Thymus (tissue), 11 donors: Measurements from ENCODE around the gene MACROD2. TPM values are rescaled to one million over a fixed set of nuclear protein-coding genes. Genes with fewer than 3 reads are reported as not detected.

Source experiments
- DNase-seq, 9 donors: peaks; one replicate each; pipeline ENCODE4 v3.0.0-alpha.2; 2013; ENCODE audit warnings: low spot score in 9 of 9, low read depth in 6 of 9, missing footprints in 1 of 9
- H3K27ac ChIP-seq, 2 donors: one replicate each; pipeline ENCODE4 v1.5.1; 2013; ENCODE audit warnings: control low read depth in 1 of 2, low read depth in 1 of 2, low read length in 1 of 2, mild to moderate bottlenecking in 1 of 2, moderate library complexity in 1 of 2
- H3K27me3 ChIP-seq, 2 donors: one replicate each; pipeline ENCODE4 v1.5.1; 2013; ENCODE audit warnings: low read length in 1 of 2; ENCODE audit not compliant: control insufficient read depth in 2 of 2, insufficient read depth in 1 of 2
- H3K36me3 ChIP-seq, 2 donors: one replicate each; pipeline ENCODE4 v1.5.1; 2013; ENCODE audit warnings: low read length in 1 of 2, mild to moderate bottlenecking in 1 of 2, moderate library complexity in 1 of 2; ENCODE audit not compliant: control insufficient read depth in 2 of 2, insufficient read depth in 2 of 2
- H3K4me1 ChIP-seq, 2 donors: one replicate each; pipeline ENCODE4 v1.5.1; 2013; ENCODE audit warnings: low read length in 2 of 2; ENCODE audit not compliant: control insufficient read depth in 2 of 2, insufficient read depth in 2 of 2
- H3K4me3 ChIP-seq, 2 donors: one replicate each; pipeline ENCODE4 v1.5.1; 2013; ENCODE audit warnings: low read length in 2 of 2, control low read depth in 1 of 2, mild to moderate bottlenecking in 1 of 2
- H3K9me3 ChIP-seq, 2 donors: one replicate each; pipeline ENCODE4 v1.5.1; 2013; ENCODE audit warnings: low read length in 1 of 2, mild to moderate bottlenecking in 1 of 2; ENCODE audit not compliant: control insufficient read depth in 2 of 2, insufficient read depth in 1 of 2
- WGBS: extraction: QIAGEN DNeasy Blood & Tissue Kit; methylation state at CpG from one replicate; pipeline ENCODE4 v1.1.7; 2013; 5-methylcytosine and 5-hydroxymethylcytosine counted together
- polyA plus RNA-seq: library from polyadenylated mRNA; stranded (reverse); fragments of 200-250 nt; gene quantifications from one replicate; pipeline ENCODE4 v1.2.3, GENCODE V29; 2013
- total RNA-seq: library from RNA; stranded (reverse); fragments of 120-200 nt; gene quantifications from one replicate; pipeline ENCODE4 v1.2.4, GENCODE V29; 2013
- donor health status: healthy.

MACROD2 gene
- total and polyA plus RNA-seq, 2 donors = 1.6 to 4.2 TPM

DNA sequence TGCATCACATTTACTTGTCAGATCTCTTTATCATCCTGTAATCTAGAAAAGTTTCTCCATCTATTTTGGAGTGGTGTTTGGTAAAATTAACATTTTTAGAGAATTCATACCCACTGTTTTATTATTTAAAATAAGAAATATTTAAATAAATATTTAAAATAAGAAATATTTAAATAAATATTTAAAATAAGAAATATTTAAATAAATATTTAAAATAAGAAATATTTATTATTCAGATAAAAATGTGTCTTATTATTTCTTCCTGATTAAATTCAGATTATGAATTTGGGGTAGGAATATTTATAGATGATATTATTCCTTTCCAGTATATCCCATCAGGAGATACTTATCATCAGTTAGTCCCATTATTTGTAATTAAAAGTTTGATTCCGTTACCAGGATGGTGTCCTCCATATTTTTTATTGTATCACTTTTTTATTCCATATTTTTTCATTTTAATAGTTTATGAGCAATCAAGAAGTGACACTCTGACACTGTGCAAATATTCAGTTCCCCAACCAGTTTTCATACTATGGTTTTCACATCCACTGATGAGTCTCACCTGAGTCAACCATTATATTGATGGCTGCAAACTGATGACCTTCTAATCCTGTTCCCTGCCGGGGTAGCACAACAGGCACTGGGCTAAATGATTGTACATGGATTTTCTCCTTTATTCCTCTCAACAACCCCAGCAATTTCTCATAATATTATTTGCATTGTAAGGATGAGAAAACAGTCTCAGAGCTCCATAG, 1555.0 kb downstream of the MACROD2 start:
- WGBS = 89% methylated on average over 2 of the region's 2 CpGs
- no peak overlapping the region for H3K4me3 ChIP-seq
- no peak for DNase-seq
- no peaks in the 10 kb centered on the region for H3K4me1 ChIP-seq
- no peak overlapping the region for H3K27ac ChIP-seq
- no peaks in the 10 kb centered on the region for H3K9me3 ChIP-seq
- no peaks in the 10 kb centered on the region for H3K27me3 ChIP-seq
- no peaks in the 10 kb centered on the region for H3K36me3 ChIP-seq

DNA sequence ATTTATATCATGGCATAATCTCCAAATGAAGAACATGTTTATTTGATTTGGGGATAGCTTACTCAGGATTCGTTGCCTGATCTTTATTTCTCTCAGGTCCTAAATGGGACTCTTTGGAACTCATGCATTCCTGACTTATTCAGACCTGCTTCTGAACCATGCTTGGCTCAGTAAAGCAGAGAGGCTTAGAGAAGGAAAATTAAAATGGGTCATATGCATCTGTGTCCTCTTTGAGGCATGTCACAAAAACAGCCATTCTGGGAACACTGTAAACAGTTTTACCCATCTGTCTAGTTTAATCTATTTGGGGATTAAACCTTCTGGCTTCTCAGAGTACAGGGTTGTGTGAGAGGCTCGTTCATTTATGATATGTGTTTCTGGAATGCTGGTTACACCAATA, 1560.6 kb downstream of the MACROD2 start:
- H3K9me3 ChIP-seq = no peaks in the 10 kb centered on the region
- H3K27me3 ChIP-seq = no peaks in the 10 kb centered on the region
- no peak overlapping the region for H3K4me3 ChIP-seq
- H3K36me3 ChIP-seq = no peaks in the 10 kb centered on the region
- no peaks in the 10 kb centered on the region for H3K4me1 ChIP-seq
- 66% methylated on average over 2 of the region's 2 CpGs for WGBS
- no peak overlapping the region for H3K27ac ChIP-seq
- DNase-seq = no peak

DNA sequence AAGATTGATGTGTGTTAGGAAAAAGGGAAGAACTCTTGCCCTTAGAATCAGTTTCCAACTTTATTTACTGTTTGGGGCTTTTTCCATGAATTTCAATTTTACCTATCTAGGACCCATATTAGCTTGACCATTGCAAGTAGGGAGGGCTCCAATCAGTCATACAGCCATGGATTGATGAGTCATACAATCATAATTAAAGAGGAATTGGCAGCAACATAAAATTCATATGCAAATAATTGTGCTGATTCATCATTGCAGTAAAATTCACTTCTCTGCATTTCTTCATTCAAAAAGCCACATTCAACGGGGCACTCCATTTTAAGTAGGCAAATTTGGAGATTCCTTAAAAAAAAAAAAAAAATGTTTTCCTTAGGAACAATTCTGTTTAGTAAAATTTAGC, 1561.6 kb downstream of the MACROD2 start:
- DNase-seq = no peak
- 89% methylated on average over 1 of the region's 1 CpG for WGBS
- Histone ChIP-seq H3K36me3 (no peaks in the 10 kb centered on the region), H3K4me3 (no peak overlapping the region), H3K27ac (no peak overlapping the region), H3K4me1 (no peaks in the 10 kb centered on the region), H3K27me3 (no peaks in the 10 kb centered on the region), H3K9me3 (no peaks in the 10 kb centered on the region)

DNA sequence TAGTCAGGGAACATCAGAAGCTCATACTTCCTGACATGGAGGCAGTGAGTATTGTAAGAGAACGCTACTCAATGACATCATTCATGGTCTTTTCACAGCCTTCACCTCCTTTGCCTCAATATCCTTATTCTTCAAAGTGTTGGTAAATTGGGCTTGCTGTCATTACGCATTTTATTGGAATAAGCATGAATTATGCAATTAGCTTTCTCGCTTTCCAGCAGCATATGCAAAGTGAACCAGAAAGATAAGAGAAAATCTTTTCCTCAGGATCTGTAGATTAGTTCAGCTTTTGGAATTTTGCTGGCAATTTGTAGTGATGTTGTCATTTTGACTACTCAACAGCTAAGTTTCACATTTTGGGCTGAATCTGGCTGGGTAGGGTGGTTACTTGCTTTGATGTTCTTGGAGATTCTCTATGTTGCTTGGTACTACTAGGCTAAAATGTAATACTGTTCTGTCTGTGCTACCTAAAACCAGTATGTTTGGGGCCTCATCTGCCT, 1565.8 kb downstream of the MACROD2 start:
- no peak for DNase-seq
- 87% methylated on average over 3 of the region's 3 CpGs for WGBS
- no peak overlapping the region for H3K27ac ChIP-seq
- no peak overlapping the region for H3K4me3 ChIP-seq
- H3K9me3 ChIP-seq = no peaks in the 10 kb centered on the region
- no peaks in the 10 kb centered on the region for H3K36me3 ChIP-seq
- no peaks in the 10 kb centered on the region for H3K4me1 ChIP-seq
- H3K27me3 ChIP-seq = no peaks in the 10 kb centered on the region

DNA sequence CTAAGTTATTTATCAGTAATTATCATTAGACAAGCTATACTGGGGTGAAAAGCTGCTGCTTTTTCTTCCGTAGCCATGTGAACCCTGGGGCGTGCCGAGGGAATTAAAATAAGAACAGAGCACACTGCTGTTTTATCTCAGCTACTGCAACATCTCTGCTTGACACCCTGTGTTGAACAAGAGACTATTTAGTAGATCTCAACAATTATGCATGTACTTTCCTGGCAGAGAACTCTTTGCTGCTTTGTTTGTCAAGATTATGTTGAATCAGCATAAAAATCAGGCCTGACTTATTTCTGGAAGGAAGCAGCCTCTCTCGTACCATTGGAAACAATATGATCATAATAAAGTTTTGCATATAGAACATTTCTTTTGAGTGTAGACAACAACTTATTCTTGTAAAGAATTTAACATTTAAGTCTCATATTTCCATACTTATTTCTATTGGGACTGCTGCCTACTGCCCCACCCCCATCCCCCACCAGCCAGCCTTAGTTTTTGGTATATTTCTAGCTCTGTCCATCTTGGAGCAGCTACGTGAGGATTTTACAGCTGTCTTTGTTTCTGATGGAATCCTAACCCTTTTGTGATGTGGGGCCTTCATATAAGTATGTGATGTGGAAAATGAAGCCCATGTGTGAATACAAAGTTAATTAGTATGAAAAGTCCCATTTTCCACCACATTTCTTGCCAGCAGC, 1566.5 kb downstream of the MACROD2 start:
- DNase-seq = no peak
- Histone ChIP-seq H3K36me3 (no peaks in the 10 kb centered on the region), H3K27ac (no peak overlapping the region), H3K27me3 (no peaks in the 10 kb centered on the region), H3K4me1 (no peaks in the 10 kb centered on the region), H3K9me3 (no peaks in the 10 kb centered on the region), H3K4me3 (no peak overlapping the region)
- 89% methylated on average over 5 of the region's 5 CpGs for WGBS

DNA sequence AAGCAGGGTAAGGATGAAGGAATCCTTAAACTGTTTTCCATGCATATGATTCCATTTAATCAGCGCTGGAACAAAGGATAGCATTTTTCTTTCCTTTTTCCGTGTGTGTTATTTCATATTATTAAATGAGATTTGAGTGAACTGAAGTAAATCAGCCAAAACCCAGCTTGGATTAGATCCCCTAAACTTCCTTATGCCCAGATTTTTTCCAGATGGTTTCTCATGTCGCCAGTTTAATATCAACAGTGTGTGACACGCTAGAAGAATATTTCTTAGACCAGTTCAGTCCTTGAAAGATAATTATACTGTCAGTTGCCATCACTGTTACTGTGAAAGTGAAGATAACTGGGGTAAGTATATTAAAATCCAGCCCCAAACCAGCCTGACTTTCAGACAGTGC, 1568.5 kb downstream of the MACROD2 start:
- H3K27me3 ChIP-seq = no peaks in the 10 kb centered on the region
- H3K4me3 ChIP-seq = no peak overlapping the region
- H3K36me3 ChIP-seq = no peaks in the 10 kb centered on the region
- 93% methylated on average over 4 of the region's 4 CpGs for WGBS
- H3K27ac ChIP-seq = no peak overlapping the region
- H3K9me3 ChIP-seq = no peaks in the 10 kb centered on the region
- DNase-seq = no peak
- no peaks in the 10 kb centered on the region for H3K4me1 ChIP-seq

DNA sequence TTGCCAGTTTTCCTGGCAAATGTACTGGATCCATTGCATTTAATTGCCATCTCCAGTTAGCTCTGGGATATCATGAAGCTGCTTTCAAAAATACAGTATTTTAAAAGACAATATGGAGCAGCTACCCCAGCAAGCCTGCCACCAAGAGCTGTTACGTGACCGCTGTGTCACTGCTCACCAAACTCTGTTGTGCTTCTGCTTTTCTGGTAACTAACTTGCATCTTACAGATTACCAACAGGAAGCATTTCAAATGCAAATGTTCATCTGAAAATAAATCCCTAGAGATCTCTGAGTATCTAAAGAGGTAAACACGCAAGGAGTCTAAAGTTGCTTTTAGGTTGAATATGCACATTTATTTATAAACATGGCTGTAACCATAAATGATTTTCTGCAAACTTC, 1569.7 kb downstream of the MACROD2 start:
- H3K27me3 ChIP-seq = no peaks in the 10 kb centered on the region
- no peak overlapping the region for H3K27ac ChIP-seq
- H3K36me3 ChIP-seq = no peaks in the 10 kb centered on the region
- no peaks in the 10 kb centered on the region for H3K4me1 ChIP-seq
- no peak for DNase-seq
- no peaks in the 10 kb centered on the region for H3K9me3 ChIP-seq
- no peak overlapping the region for H3K4me3 ChIP-seq
- WGBS = 64% methylated on average over 3 of the region's 3 CpGs

DNA sequence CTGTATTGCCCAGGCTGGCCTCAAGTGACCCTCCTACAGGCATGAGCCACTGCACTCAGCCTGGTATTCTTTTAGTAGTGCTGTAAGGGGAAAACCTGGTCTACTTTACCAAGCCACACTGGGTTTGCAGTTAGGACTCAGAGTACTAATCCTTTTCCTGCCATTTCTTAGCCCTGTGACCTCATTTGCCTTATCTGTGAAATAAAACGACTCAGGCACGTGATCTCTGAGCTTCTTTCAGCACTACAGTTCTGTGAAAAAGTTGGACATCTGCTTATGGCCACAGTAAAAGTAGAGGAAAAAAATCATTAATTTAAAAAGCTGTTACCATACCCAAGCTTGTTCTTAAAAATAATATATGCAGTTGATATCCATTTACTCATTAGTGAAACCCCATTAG, 1570.5 kb downstream of the MACROD2 start:
- no peak for DNase-seq
- Histone ChIP-seq H3K36me3 (no peaks in the 10 kb centered on the region), H3K9me3 (no peaks in the 10 kb centered on the region), H3K4me3 (no peak overlapping the region), H3K4me1 (no peaks in the 10 kb centered on the region), H3K27ac (no peak overlapping the region), H3K27me3 (no peaks in the 10 kb centered on the region)
- WGBS = 86% methylated on average over 2 of the region's 2 CpGs

DNA sequence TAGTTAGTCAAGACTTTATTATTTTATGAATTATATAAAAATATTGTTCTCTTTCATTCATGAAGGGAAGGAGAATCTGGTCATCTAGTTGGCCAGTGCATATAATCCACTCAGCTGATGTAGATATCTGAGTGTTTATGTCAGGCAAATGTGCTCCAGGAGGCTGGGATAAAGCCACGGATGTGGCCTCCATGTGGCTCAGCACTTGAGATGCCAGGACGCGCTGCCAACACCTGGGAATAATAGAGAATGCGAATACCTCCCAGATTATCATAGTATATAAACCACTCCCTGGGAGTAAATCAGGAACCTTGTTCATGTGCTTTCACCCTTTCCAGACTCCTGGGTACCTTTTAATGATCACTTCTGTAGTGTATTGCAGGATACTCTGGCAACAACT, 1571.9 kb downstream of the MACROD2 start:
- 97% methylated on average over 4 of the region's 4 CpGs for WGBS
- no peak overlapping the region for H3K4me3 ChIP-seq
- H3K4me1 ChIP-seq = no peaks in the 10 kb centered on the region
- no peaks in the 10 kb centered on the region for H3K36me3 ChIP-seq
- H3K27me3 ChIP-seq = no peaks in the 10 kb centered on the region
- no peak overlapping the region for H3K27ac ChIP-seq
- no peak for DNase-seq
- H3K9me3 ChIP-seq = no peaks in the 10 kb centered on the region
